BJ (cell line): Measurements from ENCODE around the gene CDK5RAP3. TPM values are rescaled to one million over a fixed set of nuclear protein-coding genes. Genes with fewer than 3 reads are reported as not detected.

Experiments
- CTCF ChIA-PET: fragments of 350-600 bp; formaldehyde crosslinking; extraction: SDS; loops from one replicate; lab custom pipeline; 2021; ENCODE audit warnings: antibody characterized with exemption, inconsistent platforms; lab: Yijun Ruan, JAX
- POLR2A ChIA-PET: fragments of 300-600 bp; sonication (Branson Sonifier 250); formaldehyde crosslinking; extraction: SDS; loops from one replicate; lab custom pipeline; 2021; ENCODE audit warnings: antibody characterized with exemption; lab: Charles Lee
- DNase-seq: peaks from one replicate; pipeline ENCODE4 v3.0.0-alpha.2; 2011; ENCODE audit warnings: low read depth
- H3K27me3 ChIP-seq: 2 replicates; pipeline ENCODE4 v1.6.0; 2011; ENCODE audit warnings: low read length; ENCODE audit not compliant: control insufficient read depth, insufficient read depth
- H3K36me3 ChIP-seq: 2 replicates; pipeline ENCODE4 v1.5.1; 2011; ENCODE audit warnings: low read length; ENCODE audit not compliant: control insufficient read depth, insufficient read depth
- H3K4me3 ChIP-seq: 2 replicates; pipeline ENCODE4 v1.5.1; 2011; ENCODE audit warnings: low read depth, mild to moderate bottlenecking, control low read depth, low read length
- CTCF ChIP-seq: IDR thresholded peaks from 2 replicates; pipeline ENCODE4 v1.5.1; 2011; ENCODE audit warnings: low read depth, mild to moderate bottlenecking, control low read depth, inconsistent platforms, low read length, moderate library complexity; ENCODE audit not compliant: insufficient read depth
- polyA plus RNA-seq: library from polyadenylated mRNA; depleted of rRNA; stranded (reverse); fragments of >200 nt; gene quantifications from 2 replicates; pipeline ENCODE4 v1.2.3, GENCODE V29; 2011

The CDK5RAP3 gene
- polyA plus RNA-seq, 1 experiment: 98.1 TPM

- ChIA-PET CTCF (interaction anchor here (1.2 to 1.7 kb wide), 3 partner anchors 11 to 29 kb away, joined by 4 to 8 read pairs (median 6); no protein-coding TSS in a partner anchor), POLR2A (no interaction called here)
- Histone ChIP-seq H3K27me3 (no peaks in the 10 kb centered on the region), H3K36me3 (no peaks in the 10 kb centered on the region), H3K4me3 (no peak overlapping the region)
- no peak for TF ChIP-seq CTCF
- DNase-seq: no peak
Measured at GRCh38 chr17:48006936-48007709, 36.2 kb downstream of the CDK5RAP3 start.

GRCh38 chr17:48010193-48010592 lies 39.3 kb downstream of the CDK5RAP3 start:
- Histone ChIP-seq H3K4me3 (no peak overlapping the region), H3K36me3 (no peaks in the 10 kb centered on the region), H3K27me3 (no peaks in the 10 kb centered on the region; the same call in 1 of the 2 replicates)
- POLR2A ChIA-PET: no interaction called here
- no peak for TF ChIP-seq CTCF
- DNase-seq: no peak
- CTCF ChIA-PET: interaction anchor here (1.5 to 14.2 kb wide), 3 partner anchors 29 to 120 kb away, joined by 5 to 575 read pairs (median 304); partner anchors contain the start of genes CDK5RAP3, PNPO and PRR15L

- peak overlapping the region; percentile 40 for H3K4me3 ChIP-seq
- POLR2A ChIA-PET: interaction anchor here (0.6 kb wide), 1 partner anchor 37 kb away, joined by 3 read pairs; no protein-coding TSS in a partner anchor
- H3K36me3 ChIP-seq: no peaks in the 10 kb centered on the region
- DNase-seq: no peak
- TF ChIP-seq CTCF: peak; percentile 74
- H3K27me3 ChIP-seq: no peaks in the 10 kb centered on the region; the same call in 1 of the 2 replicates
- CTCF ChIA-PET: interaction anchor here (1.1 to 14.2 kb wide), 10 partner anchors 8 to 171 kb away, joined by 3 to 575 read pairs (median 10); partner anchors contain the start of genes CDK5RAP3, PNPO, PRR15L and SCRN2
Measured at GRCh38 chr17:48011405-48012150, 40.7 kb downstream of the CDK5RAP3 start.

GRCh38 chr17:48012151-48012520 lies 41.2 kb downstream of the CDK5RAP3 start:
- CTCF ChIA-PET: interaction anchor here (0.6 to 14.2 kb wide), 11 partner anchors 9 to 331 kb away, joined by 3 to 575 read pairs (median 9); partner anchors contain the start of genes CDK5RAP3, PNPO, PRR15L and SCRN2
- POLR2A ChIA-PET: no interaction called here
- TF ChIP-seq CTCF: 0 out of 2 replicates have a peak, but pooled peaks have one; percentile 8
- H3K27me3 ChIP-seq: no peaks in the 10 kb centered on the region; the same call in 1 of the 2 replicates
- peak overlapping the region; percentile 40 for H3K4me3 ChIP-seq
- no peak for DNase-seq
- no peaks in the 10 kb centered on the region for H3K36me3 ChIP-seq

GRCh38 chr17:48012654-48013053 lies 41.7 kb downstream of the CDK5RAP3 start:
- Histone ChIP-seq H3K27me3 (no peaks in the 10 kb centered on the region; the same call in 1 of the 2 replicates), H3K36me3 (no peaks in the 10 kb centered on the region), H3K4me3 (peak overlapping the region; percentile 40)
- ChIA-PET POLR2A (no interaction called here), CTCF (interaction anchor here (0.6 to 14.2 kb wide), 10 partner anchors 8 to 330 kb away, joined by 3 to 575 read pairs (median 10); partner anchors contain the start of genes CDK5RAP3, PNPO and PRR15L)
- no peak for DNase-seq
- no peak for TF ChIP-seq CTCF
